Gastroesophageal sphincter (tissue), 4 donors: Measurements from ENCODE around the gene SMARCB1. TPM values are rescaled to one million over a fixed set of nuclear protein-coding genes. Genes with fewer than 3 reads are reported as not detected.
A peak's percentile ranks its signal among the peaks of the same experiment; 100 is the strongest.

Experiments used
- ATAC-seq: fragments of 150-250 bp; one replicate; pipeline ENCODE4 v1.9.1; 2016; ENCODE audit warnings: mild to moderate bottlenecking, moderate library complexity
- H3K27ac ChIP-seq, 4 donors: fragments of 200-600 bp; sonication (generic) in 3 of 4; 1 replicate in 3 of 4; 2 replicates in 1 of 4; pipeline ENCODE4 v1.5.1; 2016 to 2019
- H3K27me3 ChIP-seq: fragments of 200-600 bp; sonication (generic); one replicate; pipeline ENCODE4 v1.5.1; 2019
- H3K36me3 ChIP-seq, 2 donors: fragments of 200-600 bp; sonication (generic); one replicate each; pipeline ENCODE4 v1.5.1; 2019; ENCODE audit warnings: control low read depth in 1 of 2
- H3K4me1 ChIP-seq, 3 donors: fragments of 200-600 bp; sonication (generic); 1 replicate in 2 of 3; 2 replicates in 1 of 3; pipeline ENCODE4 v1.5.1; 2016 to 2019; ENCODE audit warnings: control low read depth in 2 of 3
- H3K4me3 ChIP-seq, 2 donors: fragments of 200-600 bp; sonication (generic); one replicate each; pipeline ENCODE4 v1.5.1; 2019; ENCODE audit warnings: mild to moderate bottlenecking in 1 of 2, moderate library complexity in 1 of 2
- H3K9me3 ChIP-seq, 3 donors: fragments of 200-600 bp; sonication (generic); one replicate each; pipeline ENCODE4 v1.5.1; 2017 to 2019; ENCODE audit warnings: control low read depth in 2 of 3
- CTCF ChIP-seq, 4 experiments: fragments of 200-600 bp in 2 of 4; fragments of 450-650 bp in 2 of 4; sonication (generic) in 1 of 4; IDR thresholded peaks; one replicate each; pipeline ENCODE4 v1.5.1; 2017 to 2019; ENCODE audit warnings: antibody characterized with exemption in 4 of 4, mild to moderate bottlenecking in 2 of 4, moderate library complexity in 2 of 4
- EP300 ChIP-seq: sonication (generic); formaldehyde crosslinking; IDR thresholded peaks from one replicate; pipeline ENCODE4 v1.6.1; 2017; ENCODE audit warnings: antibody characterized with exemption, mild to moderate bottlenecking
- POLR2A ChIP-seq, 2 donors: fragments of 450-650 bp; IDR thresholded peaks; one replicate each; pipeline ENCODE4 v1.6.1; 2017; ENCODE audit warnings: antibody characterized with exemption in 2 of 2, mild to moderate bottlenecking in 2 of 2, moderate library complexity in 1 of 2
- POLR2AphosphoS5 ChIP-seq: sonication (generic); formaldehyde crosslinking; IDR thresholded peaks from one replicate; pipeline ENCODE4 v1.6.1; 2017; ENCODE audit warnings: antibody characterized with exemption
- WGBS, 2 donors: methylation state at CpG; one replicate each; pipeline ENCODE4 v1.1.5; 2018; ENCODE audit warnings: low coverage in 1 of 2; 5-methylcytosine and 5-hydroxymethylcytosine counted together
- total RNA-seq, 4 donors: library from RNA; depleted of rRNA; stranded (reverse); fragments of >200 nt; gene quantifications; one replicate each; pipeline ENCODE4 v1.1.0, GENCODE V29; 2016

SMARCB1 gene
- total RNA-seq, 4 donors from 2014 or later = 27.9 to 58.8 (median 32.7) TPM

GRCh38 chr22:23834406-23834792 is 47.6 kb downstream of the SMARCB1 start:
- H3K27me3 ChIP-seq = no peaks in the 10 kb centered on the region
- peaks cover 0 to 82% of the 10 kb centered on the region in 2 donors for H3K36me3 ChIP-seq
- H3K4me1 ChIP-seq = peaks cover 0 to 42% (median 15%) of the 10 kb centered on the region in 3 donors
- no peaks in the 10 kb centered on the region for H3K9me3 ChIP-seq
- ATAC-seq = no peak
- no peak for TF ChIP-seq EP300
- no peak for TF ChIP-seq CTCF (IDR thresholded peaks at IDR 0.05)
- TF ChIP-seq POLR2A (IDR thresholded peaks at IDR 0.05) = no peak
- no peak for TF ChIP-seq POLR2AphosphoS5
- peak overlapping the region in 2 of 4 donors; percentile 12 to 45 for H3K27ac ChIP-seq
- H3K4me3 ChIP-seq = no peak overlapping the region
- WGBS, 2 donors = 100% methylated on average over 2 of the region's 3 CpGs; no CpG with 5 or more reads in 1 of the 2 donors

- H3K36me3 ChIP-seq = peaks cover 0 to 76% of the 10 kb centered on the region in 2 donors
- ATAC-seq = no peak
Observed at GRCh38 chr22:23834793-23835483, 48.2 kb downstream of the SMARCB1 start.

GRCh38 chr22:23835484-23836144 is 48.8 kb downstream of the SMARCB1 start:
- Histone ChIP-seq H3K36me3 (peaks cover 0 to 71% of the 10 kb centered on the region in 2 donors), H3K9me3 (no peaks in the 10 kb centered on the region), H3K4me3 (no peak overlapping the region), H3K4me1 (peaks cover 0 to 47% (median 17%) of the 10 kb centered on the region in 3 donors), H3K27me3 (no peaks in the 10 kb centered on the region), H3K27ac (peak overlapping the region in 1 of 4 donors; percentile 45)
- TF ChIP-seq EP300 (no peak), CTCF (IDR thresholded peaks at IDR 0.05) (no peak), POLR2A (IDR thresholded peaks at IDR 0.05) (no peak)
- ATAC-seq = no peak
- WGBS, 2 donors = 19 to 68% methylated on average over 2 to 8 of the region's 11 CpGs

More at GRCh38 chr22:23834793-23835483, 48.2 kb downstream of the SMARCB1 start:
- Histone ChIP-seq H3K27ac (peak overlapping the region in 2 of 4 donors; percentile 12 to 45), H3K4me3 (no peak overlapping the region), H3K9me3 (no peaks in the 10 kb centered on the region), H3K27me3 (no peaks in the 10 kb centered on the region), H3K4me1 (peaks cover 0 to 47% (median 17%) of the 10 kb centered on the region in 3 donors)
- no peak for TF ChIP-seq CTCF (IDR thresholded peaks at IDR 0.05)
- no peak for TF ChIP-seq POLR2AphosphoS5
- TF ChIP-seq POLR2A (IDR thresholded peaks at IDR 0.05) = no peak
- no peak for TF ChIP-seq EP300
- WGBS, 2 donors = no CpG with 5 or more reads among the region's 10 CpGs

- no peak overlapping the region for H3K4me3 ChIP-seq
- H3K36me3 ChIP-seq = peaks cover 0 to 65% of the 10 kb centered on the region in 2 donors
- H3K4me1 ChIP-seq = peaks cover 0 to 47% (median 17%) of the 10 kb centered on the region in 3 donors
- no peaks in the 10 kb centered on the region for H3K27me3 ChIP-seq
- no peaks in the 10 kb centered on the region for H3K9me3 ChIP-seq
- ATAC-seq = no peak
- TF ChIP-seq CTCF (IDR thresholded peaks at IDR 0.05) (no peak), POLR2AphosphoS5 (no peak), EP300 (no peak)
- 100% methylated on average over 1 of the region's 5 CpGs; no CpG with 5 or more reads in 1 of the 2 donors for WGBS, 2 donors
- H3K27ac ChIP-seq = peak overlapping the region in 1 of 4 donors; percentile 45
Observed at GRCh38 chr22:23836281-23836680, 49.5 kb downstream of the SMARCB1 start.
